Caco-2 (cell line): Measurements from ENCODE around the gene BCL2. TPM values are rescaled to one million over a fixed set of nuclear protein-coding genes. Genes with fewer than 3 reads are reported as not detected.

ENCODE experiments used
- BruUV-seq: library from RNA; stranded (reverse); fragments of 400-500 nt; replicated peaks from 2 replicates; lab custom pipeline; 2021; lab: Mats Ljungman, UMichigan
- CTCF ChIA-PET: fragments of 300-600 bp; sonication (Branson Sonifier 250); formaldehyde crosslinking; loops from one replicate; lab custom pipeline; 2022; ENCODE audit warnings: antibody characterized with exemption; lab: Charles Lee
- POLR2A ChIA-PET: fragments of 300-600 bp; sonication (Branson Sonifier 250); formaldehyde crosslinking; loops from one replicate; lab custom pipeline; 2022; ENCODE audit warnings: antibody characterized with exemption; lab: Charles Lee
- DNase-seq, 2 experiments: peaks; one replicate each; pipeline versions ENCODE4 v3.0.0 to v3.0.0-alpha.2; 2020 to 2022
- H3K27me3 ChIP-seq: replicated peaks from 2 replicates; pipeline ENCODE4 v1.6.0; 2011; ENCODE audit warnings: low read length; ENCODE audit not compliant: control insufficient read depth, insufficient read depth
- H3K36me3 ChIP-seq: 2 replicates; pipeline ENCODE4 v1.5.1; 2011; ENCODE audit warnings: low read length; ENCODE audit not compliant: control insufficient read depth, insufficient read depth
- H3K4me1 ChIP-seq: fragments of 250-450 bp; sonication (Bioruptor Pico); 2 replicates; pipeline ENCODE4 v1.5.1; 2020; ENCODE audit warnings: mild to moderate bottlenecking
- H3K4me3 ChIP-seq: 2 replicates; pipeline ENCODE4 v1.5.1; 2011; ENCODE audit warnings: low read depth, mild to moderate bottlenecking, control low read depth, low read length
- H3K9me3 ChIP-seq: fragments of 250-450 bp; sonication (Bioruptor Pico); 2 replicates; pipeline ENCODE4 v1.5.1; 2020; ENCODE audit warnings: mild to moderate bottlenecking, moderate library complexity
- H3K27ac Mint-ChIP-seq: one replicate; pipeline ENCODE4 v1.8.0; 2022; ENCODE audit warnings: mixed read lengths; ENCODE audit not compliant: unreplicated experiment
- H3K27me3 Mint-ChIP-seq: one replicate; pipeline ENCODE4 v1.8.0; 2022; ENCODE audit warnings: mixed read lengths; ENCODE audit not compliant: insufficient read depth, unreplicated experiment
- H3K36me3 Mint-ChIP-seq: one replicate; pipeline ENCODE4 v1.8.0; 2022; ENCODE audit warnings: mild to moderate bottlenecking, mixed read lengths; ENCODE audit not compliant: insufficient read depth, unreplicated experiment
- H3K4me1 Mint-ChIP-seq: one replicate; pipeline ENCODE4 v1.8.0; 2022; ENCODE audit warnings: low read depth, mixed read lengths; ENCODE audit not compliant: unreplicated experiment
- H3K4me3 Mint-ChIP-seq: one replicate; pipeline ENCODE4 v1.8.0; 2022; ENCODE audit warnings: mild to moderate bottlenecking, moderate library complexity, mixed read lengths; ENCODE audit not compliant: unreplicated experiment
- H3K9me3 Mint-ChIP-seq: one replicate; pipeline ENCODE4 v1.8.0; 2022; ENCODE audit warnings: mixed read lengths; ENCODE audit not compliant: unreplicated experiment
- CTCF ChIP-seq, 2 experiments: fragments of 200-600 bp in 1 of 2; IDR thresholded peaks; 1 replicate in 1 of 2; 2 replicates in 1 of 2; pipeline versions ENCODE4 v1.5.1 to v1.8.0; 2011 to 2022; ENCODE audit warnings: antibody characterized with exemption in 1 of 2, control low read depth in 1 of 2, inconsistent platforms in 1 of 2, low read depth in 1 of 2, low read length in 1 of 2, mild to moderate bottlenecking in 1 of 2, moderate library complexity in 1 of 2; ENCODE audit not compliant: insufficient read depth in 1 of 2, severe bottlenecking in 1 of 2, unreplicated experiment in 1 of 2
- intact Hi-C: fragments of 100-400 bp; cut with micrococcal nuclease; formaldehyde crosslinking; loops from one replicate; pipeline ENCODE4 v1.10.0; 2022; ENCODE audit not compliant: unreplicated experiment
- total RNA-seq: library from RNA; stranded (reverse); gene quantifications from 2 replicates; pipeline ENCODE4 v1.2.3, GENCODE V29; 2022

The BCL2 gene
- total RNA-seq, 1 experiment from 2014 or later: 6.5 TPM

GRCh38 chr18:63141778-63142176 is 177.8 kb downstream of the BCL2 start:
- Histone ChIP-seq H3K36me3 (no peaks in the 10 kb centered on the region), H3K9me3 (no peaks in the 10 kb centered on the region), H3K4me1 (no peaks in the 10 kb centered on the region), H3K27me3 (no peaks in the 10 kb centered on the region), H3K4me3 (no peak overlapping the region)
- CTCF ChIA-PET: no interaction called here
- TF ChIP-seq CTCF (IDR thresholded peaks at IDR 0.05; ENCODE audit: insufficient read depth in 1 of 2, low read depth in 1 of 2, low read length in 1 of 2, severe bottlenecking in 1 of 2, unreplicated experiment in 1 of 2): no peak
- intact Hi-C loops: no loop called here
- Mint-ChIP-seq H3K27me3 (no peaks in the 10 kb centered on the region), H3K36me3 (no peaks in the 10 kb centered on the region), H3K27ac (no peak overlapping the region), H3K4me3 (no peak overlapping the region), H3K4me1 (peaks cover 18% of the 10 kb centered on the region), H3K9me3 (no peaks in the 10 kb centered on the region)
- POLR2A ChIA-PET: no interaction called here
- BruUV-seq: no TSS peak
- DNase-seq: no peak

- no peak for TF ChIP-seq CTCF (IDR thresholded peaks at IDR 0.05; ENCODE audit: insufficient read depth in 1 of 2, low read depth in 1 of 2, low read length in 1 of 2, severe bottlenecking in 1 of 2, unreplicated experiment in 1 of 2)
- Mint-ChIP-seq H3K27me3 (no peaks in the 10 kb centered on the region), H3K9me3 (no peaks in the 10 kb centered on the region), H3K36me3 (no peaks in the 10 kb centered on the region), H3K4me1 (peaks cover 20% of the 10 kb centered on the region), H3K27ac (no peak overlapping the region), H3K4me3 (no peak overlapping the region)
- intact Hi-C loops: no loop called here
- H3K4me3 ChIP-seq: no peak overlapping the region
- H3K27me3 ChIP-seq: no peaks in the 10 kb centered on the region
- no TSS peak for BruUV-seq
- CTCF ChIA-PET: no interaction called here
- no peaks in the 10 kb centered on the region for H3K36me3 ChIP-seq
- no peak for DNase-seq
- no peaks in the 10 kb centered on the region for H3K4me1 ChIP-seq
- H3K9me3 ChIP-seq: no peaks in the 10 kb centered on the region
- POLR2A ChIA-PET: no interaction called here
Observed at GRCh38 chr18:63140997-63141777, 178.4 kb downstream of the BCL2 start.

GRCh38 chr18:63140038-63140450 is 179.5 kb downstream of the BCL2 start:
- no peak for TF ChIP-seq CTCF (IDR thresholded peaks at IDR 0.05; ENCODE audit: insufficient read depth in 1 of 2, low read depth in 1 of 2, low read length in 1 of 2, severe bottlenecking in 1 of 2, unreplicated experiment in 1 of 2)
- ChIA-PET CTCF (no interaction called here), POLR2A (no interaction called here)
- Mint-ChIP-seq H3K27ac (no peak overlapping the region), H3K4me3 (no peak overlapping the region), H3K36me3 (no peaks in the 10 kb centered on the region), H3K4me1 (peaks cover 20% of the 10 kb centered on the region), H3K9me3 (no peaks in the 10 kb centered on the region), H3K27me3 (no peaks in the 10 kb centered on the region)
- no TSS peak for BruUV-seq
- no peak for DNase-seq
- no peaks in the 10 kb centered on the region for H3K9me3 ChIP-seq
- intact Hi-C loops: no loop called here
- H3K4me3 ChIP-seq: no peak overlapping the region
- H3K36me3 ChIP-seq: no peaks in the 10 kb centered on the region
- no peaks in the 10 kb centered on the region for H3K27me3 ChIP-seq
- no peaks in the 10 kb centered on the region for H3K4me1 ChIP-seq
